GM13977 (cell line): ENCODE results near the gene RBM33.

ENCODE experiments used
- DNase-seq: peaks from one replicate; pipeline ENCODE4 v3.0.0; 2012; ENCODE audit warnings: low spot score
- in situ Hi-C: fragments of 300-500 bp; cut with MboI; formaldehyde crosslinking; loops from one replicate; pipeline ENCODE4 v1.12.0; 2022; ENCODE audit warnings: low sequenced_read_pairs, low pct_unique_long_range_greater_than_20kb, mixed read lengths, inconsistent platforms; ENCODE audit not compliant: unreplicated experiment
- TF ChIP-seq, protein P1 (sequence below): IDR thresholded peaks from 2 replicates; pipeline ENCODE4 v1.5.1; 2012; ENCODE audit warnings: mild to moderate bottlenecking, control low read depth; ENCODE audit not compliant: insufficient read depth; ENCODE audit errors: extremely low read depth, missing control alignments

Gene RBM33

GRCh38 chr7:155713384-155713783, 68.9 kb downstream of the RBM33 start:
- TF ChIP-seq, protein P1, sequence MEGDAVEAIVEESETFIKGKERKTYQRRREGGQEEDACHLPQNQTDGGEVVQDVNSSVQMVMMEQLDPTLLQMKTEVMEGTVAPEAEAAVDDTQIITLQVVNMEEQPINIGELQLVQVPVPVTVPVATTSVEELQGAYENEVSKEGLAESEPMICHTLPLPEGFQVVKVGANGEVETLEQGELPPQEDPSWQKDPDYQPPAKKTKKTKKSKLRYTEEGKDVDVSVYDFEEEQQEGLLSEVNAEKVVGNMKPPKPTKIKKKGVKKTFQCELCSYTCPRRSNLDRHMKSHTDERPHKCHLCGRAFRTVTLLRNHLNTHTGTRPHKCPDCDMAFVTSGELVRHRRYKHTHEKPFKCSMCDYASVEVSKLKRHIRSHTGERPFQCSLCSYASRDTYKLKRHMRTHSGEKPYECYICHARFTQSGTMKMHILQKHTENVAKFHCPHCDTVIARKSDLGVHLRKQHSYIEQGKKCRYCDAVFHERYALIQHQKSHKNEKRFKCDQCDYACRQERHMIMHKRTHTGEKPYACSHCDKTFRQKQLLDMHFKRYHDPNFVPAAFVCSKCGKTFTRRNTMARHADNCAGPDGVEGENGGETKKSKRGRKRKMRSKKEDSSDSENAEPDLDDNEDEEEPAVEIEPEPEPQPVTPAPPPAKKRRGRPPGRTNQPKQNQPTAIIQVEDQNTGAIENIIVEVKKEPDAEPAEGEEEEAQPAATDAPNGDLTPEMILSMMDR, result no peak
- no peak for DNase-seq
- in situ Hi-C loops, result no loop called here

- TF ChIP-seq, protein P1, result no peak
- DNase-seq, result no peak
- in situ Hi-C loops, result no loop called here
Measured at GRCh38 chr7:155714702-155715101, 70.2 kb downstream of the RBM33 start.

DNA sequence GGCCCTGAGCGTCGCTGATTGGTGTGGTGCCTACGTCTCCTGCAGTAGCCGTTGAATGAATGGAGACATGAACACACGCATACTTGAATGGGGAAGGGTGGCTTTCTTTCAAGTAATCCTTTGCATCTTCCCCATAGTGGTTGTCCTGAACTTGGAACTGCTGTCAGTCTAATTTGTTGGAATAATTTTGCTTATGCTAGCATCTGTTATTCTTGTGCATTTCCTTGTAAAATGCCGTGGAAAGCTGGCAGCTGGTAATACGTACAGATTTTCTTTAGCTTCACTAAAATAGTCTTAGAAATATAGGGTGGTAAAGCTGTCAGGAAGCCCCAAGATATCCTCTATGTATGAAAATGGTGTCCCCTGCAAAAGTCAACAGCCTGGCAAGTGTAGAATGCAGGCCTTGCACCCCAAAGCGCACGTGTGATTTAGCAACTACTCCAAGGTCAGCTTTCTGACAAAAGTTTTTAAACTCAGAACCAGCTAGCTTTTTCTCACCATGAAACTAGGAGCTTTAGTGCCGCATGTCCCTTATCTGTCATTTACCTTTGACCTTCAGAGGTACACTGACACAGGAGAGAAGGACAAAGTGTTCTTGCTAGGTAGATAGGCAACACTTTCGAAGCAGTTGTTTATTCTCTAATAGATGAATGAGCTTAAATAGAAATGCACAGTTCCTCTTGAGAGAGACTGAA, 70.8 kb downstream of the RBM33 start:
- in situ Hi-C loops, result no loop called here
- TF ChIP-seq, protein P1, result no peak
- no peak for DNase-seq

GRCh38 chr7:155717010-155717744, 72.7 kb downstream of the RBM33 start:
- TF ChIP-seq, protein P1, result no peak
- in situ Hi-C loops, result no loop called here
- DNase-seq, result no peak

DNA sequence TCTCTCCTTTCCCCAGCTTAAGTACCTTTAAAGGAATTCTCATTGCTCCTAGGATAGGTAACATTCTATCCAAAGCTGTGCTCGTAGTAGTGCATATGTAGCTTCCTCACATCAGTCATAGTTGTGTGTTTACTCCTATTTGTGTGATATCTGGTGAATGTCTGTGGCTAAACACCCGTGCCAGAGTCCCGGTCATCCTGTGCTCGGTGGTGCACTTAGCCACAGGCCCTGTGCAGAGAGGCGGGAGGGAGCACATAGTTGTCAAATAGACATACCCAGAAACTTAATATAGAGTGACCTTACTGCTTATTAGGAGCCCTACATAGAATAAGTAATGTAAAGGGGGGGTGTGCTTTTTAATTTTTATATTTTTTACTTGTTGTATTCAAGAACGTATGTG, 76.6 kb downstream of the RBM33 start:
- in situ Hi-C loops, result no loop called here
- DNase-seq, result no peak
- TF ChIP-seq, protein P1, result no peak

GRCh38 chr7:155722118-155722517, 77.7 kb downstream of the RBM33 start:
- in situ Hi-C loops, result no loop called here
- no peak for DNase-seq
- TF ChIP-seq, protein P1, result no peak
